ENCODE data around the gene TBC1D30.

DNA sequence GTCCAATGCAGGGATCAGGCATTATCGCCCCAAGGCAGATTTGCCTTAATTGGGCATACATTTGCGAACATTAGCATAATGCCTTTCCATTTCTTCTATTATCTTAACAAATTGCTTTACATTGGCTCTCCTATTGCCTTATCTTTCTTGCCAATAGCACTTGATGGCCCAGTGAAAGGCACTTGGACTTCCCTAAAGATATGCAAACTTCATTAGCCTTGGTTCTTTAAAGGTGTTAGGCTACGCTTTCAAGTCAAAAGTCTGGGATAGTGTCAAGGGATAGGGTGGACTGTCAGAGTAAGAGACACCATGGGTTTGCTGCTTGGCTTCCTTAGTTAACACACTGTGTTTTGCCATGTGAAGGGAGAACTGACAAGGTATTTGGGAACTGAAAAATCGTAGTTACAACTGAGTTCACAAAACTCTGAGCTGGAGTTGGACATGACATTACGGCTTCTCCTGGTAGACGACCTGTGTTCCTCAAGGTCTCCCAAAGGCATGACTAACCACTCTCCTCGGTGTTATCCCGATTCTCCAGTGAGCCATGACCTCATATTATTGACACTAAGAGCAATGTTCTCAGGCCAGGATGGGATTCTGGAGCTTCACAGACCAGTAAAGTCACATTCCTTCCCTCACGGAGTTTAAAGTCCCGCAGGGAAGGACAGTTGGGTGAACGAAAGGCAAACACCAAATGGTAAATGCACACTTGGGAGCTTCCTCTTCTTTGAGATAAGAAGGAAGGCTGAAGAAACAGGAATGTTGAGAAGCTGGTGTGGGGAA, 65.2 kb downstream of the TBC1D30 start:
- TF ChIP-seq, protein P1, sequence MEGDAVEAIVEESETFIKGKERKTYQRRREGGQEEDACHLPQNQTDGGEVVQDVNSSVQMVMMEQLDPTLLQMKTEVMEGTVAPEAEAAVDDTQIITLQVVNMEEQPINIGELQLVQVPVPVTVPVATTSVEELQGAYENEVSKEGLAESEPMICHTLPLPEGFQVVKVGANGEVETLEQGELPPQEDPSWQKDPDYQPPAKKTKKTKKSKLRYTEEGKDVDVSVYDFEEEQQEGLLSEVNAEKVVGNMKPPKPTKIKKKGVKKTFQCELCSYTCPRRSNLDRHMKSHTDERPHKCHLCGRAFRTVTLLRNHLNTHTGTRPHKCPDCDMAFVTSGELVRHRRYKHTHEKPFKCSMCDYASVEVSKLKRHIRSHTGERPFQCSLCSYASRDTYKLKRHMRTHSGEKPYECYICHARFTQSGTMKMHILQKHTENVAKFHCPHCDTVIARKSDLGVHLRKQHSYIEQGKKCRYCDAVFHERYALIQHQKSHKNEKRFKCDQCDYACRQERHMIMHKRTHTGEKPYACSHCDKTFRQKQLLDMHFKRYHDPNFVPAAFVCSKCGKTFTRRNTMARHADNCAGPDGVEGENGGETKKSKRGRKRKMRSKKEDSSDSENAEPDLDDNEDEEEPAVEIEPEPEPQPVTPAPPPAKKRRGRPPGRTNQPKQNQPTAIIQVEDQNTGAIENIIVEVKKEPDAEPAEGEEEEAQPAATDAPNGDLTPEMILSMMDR (IDR thresholded peaks at IDR 0.05; ENCODE audit: low read depth, low read length, missing input control): no peak
- TF ChIP-seq JUND (IDR thresholded peaks at IDR 0.05): no peak
- no peak for TF ChIP-seq YY1 (IDR thresholded peaks at IDR 0.05)
- no peak for TF ChIP-seq RAD21 (IDR thresholded peaks at IDR 0.05)
- no peak for TF ChIP-seq TAF1 (conservative IDR thresholded peaks at IDR 0.05)
- TF ChIP-seq, protein P2, sequence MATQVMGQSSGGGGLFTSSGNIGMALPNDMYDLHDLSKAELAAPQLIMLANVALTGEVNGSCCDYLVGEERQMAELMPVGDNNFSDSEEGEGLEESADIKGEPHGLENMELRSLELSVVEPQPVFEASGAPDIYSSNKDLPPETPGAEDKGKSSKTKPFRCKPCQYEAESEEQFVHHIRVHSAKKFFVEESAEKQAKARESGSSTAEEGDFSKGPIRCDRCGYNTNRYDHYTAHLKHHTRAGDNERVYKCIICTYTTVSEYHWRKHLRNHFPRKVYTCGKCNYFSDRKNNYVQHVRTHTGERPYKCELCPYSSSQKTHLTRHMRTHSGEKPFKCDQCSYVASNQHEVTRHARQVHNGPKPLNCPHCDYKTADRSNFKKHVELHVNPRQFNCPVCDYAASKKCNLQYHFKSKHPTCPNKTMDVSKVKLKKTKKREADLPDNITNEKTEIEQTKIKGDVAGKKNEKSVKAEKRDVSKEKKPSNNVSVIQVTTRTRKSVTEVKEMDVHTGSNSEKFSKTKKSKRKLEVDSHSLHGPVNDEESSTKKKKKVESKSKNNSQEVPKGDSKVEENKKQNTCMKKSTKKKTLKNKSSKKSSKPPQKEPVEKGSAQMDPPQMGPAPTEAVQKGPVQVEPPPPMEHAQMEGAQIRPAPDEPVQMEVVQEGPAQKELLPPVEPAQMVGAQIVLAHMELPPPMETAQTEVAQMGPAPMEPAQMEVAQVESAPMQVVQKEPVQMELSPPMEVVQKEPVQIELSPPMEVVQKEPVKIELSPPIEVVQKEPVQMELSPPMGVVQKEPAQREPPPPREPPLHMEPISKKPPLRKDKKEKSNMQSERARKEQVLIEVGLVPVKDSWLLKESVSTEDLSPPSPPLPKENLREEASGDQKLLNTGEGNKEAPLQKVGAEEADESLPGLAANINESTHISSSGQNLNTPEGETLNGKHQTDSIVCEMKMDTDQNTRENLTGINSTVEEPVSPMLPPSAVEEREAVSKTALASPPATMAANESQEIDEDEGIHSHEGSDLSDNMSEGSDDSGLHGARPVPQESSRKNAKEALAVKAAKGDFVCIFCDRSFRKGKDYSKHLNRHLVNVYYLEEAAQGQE (IDR thresholded peaks at IDR 0.05): no peak
- TF ChIP-seq, protein P3, sequence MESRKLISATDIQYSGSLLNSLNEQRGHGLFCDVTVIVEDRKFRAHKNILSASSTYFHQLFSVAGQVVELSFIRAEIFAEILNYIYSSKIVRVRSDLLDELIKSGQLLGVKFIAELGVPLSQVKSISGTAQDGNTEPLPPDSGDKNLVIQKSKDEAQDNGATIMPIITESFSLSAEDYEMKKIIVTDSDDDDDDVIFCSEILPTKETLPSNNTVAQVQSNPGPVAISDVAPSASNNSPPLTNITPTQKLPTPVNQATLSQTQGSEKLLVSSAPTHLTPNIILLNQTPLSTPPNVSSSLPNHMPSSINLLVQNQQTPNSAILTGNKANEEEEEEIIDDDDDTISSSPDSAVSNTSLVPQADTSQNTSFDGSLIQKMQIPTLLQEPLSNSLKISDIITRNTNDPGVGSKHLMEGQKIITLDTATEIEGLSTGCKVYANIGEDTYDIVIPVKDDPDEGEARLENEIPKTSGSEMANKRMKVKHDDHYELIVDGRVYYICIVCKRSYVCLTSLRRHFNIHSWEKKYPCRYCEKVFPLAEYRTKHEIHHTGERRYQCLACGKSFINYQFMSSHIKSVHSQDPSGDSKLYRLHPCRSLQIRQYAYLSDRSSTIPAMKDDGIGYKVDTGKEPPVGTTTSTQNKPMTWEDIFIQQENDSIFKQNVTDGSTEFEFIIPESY (IDR thresholded peaks at IDR 0.05): no peak
- TF ChIP-seq, protein P4, sequence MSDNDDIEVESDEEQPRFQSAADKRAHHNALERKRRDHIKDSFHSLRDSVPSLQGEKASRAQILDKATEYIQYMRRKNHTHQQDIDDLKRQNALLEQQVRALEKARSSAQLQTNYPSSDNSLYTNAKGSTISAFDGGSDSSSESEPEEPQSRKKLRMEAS (IDR thresholded peaks at IDR 0.05): no peak
- TF ChIP-seq HNF4A (conservative IDR thresholded peaks at IDR 0.05): no peak
- TF ChIP-seq FOXA1 (IDR thresholded peaks at IDR 0.05): no peak
- no peak for TF ChIP-seq GABPA (IDR thresholded peaks at IDR 0.05 in 1 of 2, conservative IDR thresholded peaks at IDR 0.05 in 1 of 2)
- TF ChIP-seq RXRA (IDR thresholded peaks at IDR 0.05): no peak
